ENCODE results near the gene HACD2.

HACD2 gene

DNA sequence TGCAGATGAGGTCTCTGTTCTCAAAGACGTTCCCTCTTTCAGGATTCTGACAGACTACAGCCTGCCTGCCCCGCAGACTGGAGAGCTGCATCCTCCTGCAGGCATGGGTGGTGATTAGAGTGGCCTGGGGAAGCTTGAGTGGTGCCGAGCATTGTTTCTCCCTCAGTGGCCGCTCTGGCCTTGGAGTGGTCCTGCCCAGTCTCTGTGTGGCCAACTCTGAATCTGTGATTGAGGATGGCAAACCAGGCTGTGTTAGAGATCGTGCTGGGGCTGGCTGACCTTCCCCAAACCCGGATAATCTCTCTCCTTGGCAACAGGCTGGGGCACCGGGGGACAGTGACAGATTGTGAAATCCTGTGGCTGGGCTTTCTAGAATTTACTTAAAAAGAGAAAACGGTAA lies 125.0 kb downstream of the HACD2 start:
- peaks cover 18% of the 10 kb centered on the region for H3K4me1 ChIP-seq (ENCODE audit: control insufficient read depth, insufficient read depth, low read length)
- no peaks in the 10 kb centered on the region for H3K36me3 ChIP-seq (ENCODE audit: control insufficient read depth, insufficient read depth, low read length)
- no peak overlapping the region for H3K4me3 ChIP-seq (ENCODE audit: low read depth, low read length)
- H3K27me3 ChIP-seq (ENCODE audit: control insufficient read depth, insufficient read depth, low read length), result no peaks in the 10 kb centered on the region; the same call in 1 of the 2 replicates
- H3K27ac ChIP-seq (ENCODE audit: low read depth, low read length), result no peak overlapping the region
- H3K9me3 ChIP-seq (ENCODE audit: control insufficient read depth, insufficient read depth, low read length), result no peaks in the 10 kb centered on the region
- no peak overlapping the region for H3K9ac ChIP-seq (ENCODE audit: low read depth, low read length)

DNA sequence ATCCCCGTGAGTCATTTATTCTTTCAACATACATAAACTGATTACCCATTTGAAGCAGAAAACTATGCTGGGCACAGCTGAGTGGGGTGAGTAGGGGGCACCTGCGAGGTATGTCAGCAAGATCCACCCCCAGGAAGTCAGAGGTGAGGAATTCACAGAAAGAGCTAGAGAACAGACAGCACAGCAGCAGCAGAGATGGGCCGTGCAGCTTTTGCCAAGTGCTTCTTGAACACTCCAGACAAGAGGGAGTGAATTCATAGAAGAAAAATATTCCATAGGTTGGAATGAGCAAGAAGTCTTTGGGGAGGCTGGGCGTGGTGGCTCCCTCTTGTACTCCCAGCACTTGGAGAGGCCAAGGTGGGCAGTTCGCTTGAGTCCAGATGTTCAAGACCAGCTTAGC lies 126.6 kb downstream of the HACD2 start:
- no peak overlapping the region for H3K9ac ChIP-seq (ENCODE audit: low read depth, low read length)
- H3K36me3 ChIP-seq (ENCODE audit: control insufficient read depth, insufficient read depth, low read length), result no peaks in the 10 kb centered on the region
- no peaks in the 10 kb centered on the region; the same call in 1 of the 2 replicates for H3K27me3 ChIP-seq (ENCODE audit: control insufficient read depth, insufficient read depth, low read length)
- H3K27ac ChIP-seq (ENCODE audit: low read depth, low read length), result peak overlapping the region; percentile 46
- no peak overlapping the region for H3K4me3 ChIP-seq (ENCODE audit: low read depth, low read length)
- peaks cover 18% of the 10 kb centered on the region for H3K4me1 ChIP-seq (ENCODE audit: control insufficient read depth, insufficient read depth, low read length)
- H3K9me3 ChIP-seq (ENCODE audit: control insufficient read depth, insufficient read depth, low read length), result no peaks in the 10 kb centered on the region

DNA sequence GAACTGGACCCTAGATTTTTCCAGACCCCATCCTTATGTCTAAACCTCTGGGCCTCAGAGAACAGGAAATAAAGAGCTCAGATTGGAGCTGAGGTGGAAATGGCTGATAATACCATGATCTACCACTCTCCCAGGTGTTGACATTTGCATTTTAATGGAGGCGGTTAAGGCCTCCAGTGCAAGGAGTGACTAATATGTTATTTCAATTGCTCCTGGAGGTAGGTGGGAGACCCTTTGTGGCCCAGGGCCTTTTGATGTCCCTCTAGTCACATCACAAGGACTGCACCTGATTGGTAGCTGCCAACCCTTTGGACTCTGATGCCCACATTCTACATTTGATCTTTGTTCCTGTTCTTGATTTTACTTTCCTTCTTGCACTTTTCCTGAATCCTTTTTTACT lies 127.0 kb downstream of the HACD2 start:
- H3K4me1 ChIP-seq (ENCODE audit: control insufficient read depth, insufficient read depth, low read length), result peaks cover 18% of the 10 kb centered on the region
- no peak overlapping the region for H3K9ac ChIP-seq (ENCODE audit: low read depth, low read length)
- H3K27me3 ChIP-seq (ENCODE audit: control insufficient read depth, insufficient read depth, low read length), result no peaks in the 10 kb centered on the region; the same call in 1 of the 2 replicates
- no peaks in the 10 kb centered on the region for H3K36me3 ChIP-seq (ENCODE audit: control insufficient read depth, insufficient read depth, low read length)
- no peaks in the 10 kb centered on the region for H3K9me3 ChIP-seq (ENCODE audit: control insufficient read depth, insufficient read depth, low read length)
- H3K27ac ChIP-seq (ENCODE audit: low read depth, low read length), result peak overlapping the region; percentile 46
- H3K4me3 ChIP-seq (ENCODE audit: low read depth, low read length), result peak overlapping the region; percentile 24; the same call in 1 of the 2 replicates

DNA sequence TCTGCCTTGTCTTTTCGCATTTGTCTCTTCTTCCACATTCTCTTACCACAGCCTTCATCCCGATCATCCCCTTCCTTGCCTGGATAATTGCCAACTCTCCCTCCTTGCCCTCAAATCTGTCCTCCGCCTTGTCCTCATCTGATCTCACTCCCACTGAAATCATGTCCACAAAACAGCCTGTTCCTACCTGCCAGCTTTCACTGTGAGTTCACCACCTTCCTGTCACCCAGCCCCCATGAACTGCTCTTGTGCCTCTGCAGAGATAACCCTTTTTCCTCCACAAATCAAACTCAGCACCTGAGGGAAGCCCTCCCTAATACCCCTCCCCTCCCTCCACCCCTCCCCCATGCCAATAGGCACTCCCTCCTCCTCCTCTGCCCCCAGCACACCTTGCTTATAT lies 131.2 kb downstream of the HACD2 start:
- Histone ChIP-seq H3K27me3 (ENCODE audit: control insufficient read depth, insufficient read depth, low read length) (peaks cover 22% of the 10 kb centered on the region), H3K9me3 (ENCODE audit: control insufficient read depth, insufficient read depth, low read length) (no peaks in the 10 kb centered on the region), H3K4me3 (ENCODE audit: low read depth, low read length) (no peak overlapping the region), H3K4me1 (ENCODE audit: control insufficient read depth, insufficient read depth, low read length) (peaks cover 16% of the 10 kb centered on the region), H3K27ac (ENCODE audit: low read depth, low read length) (no peak overlapping the region), H3K36me3 (ENCODE audit: control insufficient read depth, insufficient read depth, low read length) (no peaks in the 10 kb centered on the region), H3K9ac (ENCODE audit: low read depth, low read length) (no peak overlapping the region)

DNA sequence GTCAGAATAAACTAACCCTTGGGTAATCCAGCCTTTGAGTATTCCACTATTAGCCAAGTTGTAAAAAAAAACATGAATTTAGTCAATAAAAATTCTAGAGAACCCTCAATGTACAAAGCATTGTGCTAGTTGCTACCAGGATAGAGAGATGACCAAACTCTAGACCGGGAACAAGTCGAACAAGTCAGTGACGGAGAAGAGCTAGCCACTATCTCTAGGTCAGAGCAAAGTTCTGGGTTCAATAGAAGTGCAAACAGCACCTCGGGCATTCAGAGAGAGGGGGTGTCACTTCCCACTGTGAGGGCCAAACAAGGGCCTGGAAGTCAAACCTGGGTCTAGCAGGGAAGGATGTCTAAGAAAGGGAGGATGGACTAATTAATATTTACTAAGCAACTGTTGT lies 133.7 kb downstream of the HACD2 start:
- Histone ChIP-seq H3K9me3 (ENCODE audit: control insufficient read depth, insufficient read depth, low read length) (no peaks in the 10 kb centered on the region), H3K4me1 (ENCODE audit: control insufficient read depth, insufficient read depth, low read length) (0 out of 2 replicates have a peak, but pooled peaks cover 3% of the 10 kb centered on the region), H3K27me3 (ENCODE audit: control insufficient read depth, insufficient read depth, low read length) (peaks cover 45% of the 10 kb centered on the region), H3K27ac (ENCODE audit: low read depth, low read length) (no peak overlapping the region), H3K36me3 (ENCODE audit: control insufficient read depth, insufficient read depth, low read length) (no peaks in the 10 kb centered on the region), H3K4me3 (ENCODE audit: low read depth, low read length) (no peak overlapping the region), H3K9ac (ENCODE audit: low read depth, low read length) (no peak overlapping the region)

DNA sequence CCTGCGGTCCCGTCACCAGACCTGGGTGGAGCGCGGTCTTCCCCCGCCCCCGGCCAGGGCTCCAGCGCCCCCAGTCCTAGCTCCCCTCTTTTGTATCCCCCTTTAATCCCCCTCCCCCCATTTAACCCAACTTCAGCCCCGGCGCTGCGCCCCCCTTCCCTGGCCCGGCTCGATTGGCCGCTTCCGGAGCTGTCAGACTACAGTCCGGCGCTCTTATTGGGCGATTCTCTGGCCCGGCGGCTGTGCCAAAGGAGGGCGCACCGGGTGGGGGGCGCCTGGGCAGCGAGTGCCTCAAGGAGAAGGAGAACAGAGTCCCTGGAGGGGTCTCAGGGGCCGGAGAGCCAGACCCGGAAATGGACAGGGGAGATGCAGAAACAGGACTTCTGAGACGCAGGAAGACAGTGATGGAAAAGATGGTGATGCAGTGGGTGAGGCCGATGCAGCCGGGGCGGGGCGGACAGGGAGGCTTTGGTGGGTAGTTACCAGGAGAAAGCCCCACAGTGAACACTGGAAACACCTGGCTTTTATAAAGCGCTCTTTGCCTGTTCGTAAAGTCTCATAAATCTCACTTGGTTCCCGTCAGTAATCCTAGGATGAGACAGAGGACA lies 134.8 kb downstream of the HACD2 start:
- Histone ChIP-seq H3K4me1 (ENCODE audit: control insufficient read depth, insufficient read depth, low read length) (0 out of 2 replicates have a peak, but pooled peaks cover 3% of the 10 kb centered on the region), H3K27ac (ENCODE audit: low read depth, low read length) (no peak overlapping the region), H3K9me3 (ENCODE audit: control insufficient read depth, insufficient read depth, low read length) (no peaks in the 10 kb centered on the region), H3K27me3 (ENCODE audit: control insufficient read depth, insufficient read depth, low read length) (peaks cover 54% of the 10 kb centered on the region), H3K4me3 (ENCODE audit: low read depth, low read length) (peak overlapping the region; percentile 68), H3K9ac (ENCODE audit: low read depth, low read length) (no peak overlapping the region), H3K36me3 (ENCODE audit: control insufficient read depth, insufficient read depth, low read length) (no peaks in the 10 kb centered on the region)

DNA sequence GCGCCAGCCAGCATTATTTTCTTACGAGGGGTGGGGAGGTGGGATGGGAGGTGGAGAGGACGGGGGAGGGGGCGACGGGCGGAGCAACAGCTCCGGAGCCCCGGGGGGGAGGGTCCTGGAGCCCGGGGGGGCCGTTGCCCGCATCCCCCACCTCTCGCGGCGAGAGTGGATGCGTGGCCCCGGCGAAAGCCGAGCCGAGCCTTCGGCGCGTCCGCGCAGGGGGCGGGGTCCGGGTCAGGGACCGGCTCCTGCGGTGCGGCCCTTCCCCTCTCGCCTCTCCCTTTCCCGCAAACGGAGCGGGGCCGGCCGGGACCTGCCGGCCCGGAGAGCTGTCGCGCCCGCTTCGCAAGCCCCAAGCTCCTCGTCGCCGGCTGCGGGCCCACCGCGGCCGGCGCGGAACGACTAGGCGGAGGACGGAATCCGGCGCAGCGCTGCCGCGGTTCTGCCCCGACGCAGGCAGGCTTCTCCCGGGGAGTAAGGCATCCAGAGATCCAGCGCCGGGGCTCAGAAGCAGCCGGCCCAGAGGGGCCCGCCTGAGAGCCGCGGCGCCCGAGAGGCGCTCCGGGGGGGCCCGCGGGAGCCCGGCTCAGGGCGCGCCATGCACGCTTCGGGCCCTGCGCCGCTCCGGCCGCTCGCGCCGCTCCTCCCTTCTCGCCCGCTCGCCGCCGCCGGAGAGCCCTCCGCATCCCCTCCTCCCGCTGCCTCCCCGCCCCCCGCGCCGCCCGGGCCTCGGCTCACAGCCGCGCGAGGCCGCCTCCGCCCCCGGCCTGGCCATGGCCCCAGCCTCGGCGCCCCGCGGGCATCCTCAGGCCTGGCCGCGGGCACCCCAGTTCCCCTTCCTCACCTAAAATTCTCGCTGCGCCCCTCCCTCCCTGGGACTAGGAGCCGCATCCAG lies 135.5 kb downstream of the HACD2 start:
- Histone ChIP-seq H3K9ac (ENCODE audit: low read depth, low read length) (no peak overlapping the region), H3K9me3 (ENCODE audit: control insufficient read depth, insufficient read depth, low read length) (no peaks in the 10 kb centered on the region), H3K4me3 (ENCODE audit: low read depth, low read length) (peak overlapping the region; percentile 68), H3K27ac (ENCODE audit: low read depth, low read length) (no peak overlapping the region), H3K4me1 (ENCODE audit: control insufficient read depth, insufficient read depth, low read length) (0 out of 2 replicates have a peak, but pooled peaks cover 3% of the 10 kb centered on the region), H3K27me3 (ENCODE audit: control insufficient read depth, insufficient read depth, low read length) (peaks cover 54% of the 10 kb centered on the region), H3K36me3 (ENCODE audit: control insufficient read depth, insufficient read depth, low read length) (no peaks in the 10 kb centered on the region)

DNA sequence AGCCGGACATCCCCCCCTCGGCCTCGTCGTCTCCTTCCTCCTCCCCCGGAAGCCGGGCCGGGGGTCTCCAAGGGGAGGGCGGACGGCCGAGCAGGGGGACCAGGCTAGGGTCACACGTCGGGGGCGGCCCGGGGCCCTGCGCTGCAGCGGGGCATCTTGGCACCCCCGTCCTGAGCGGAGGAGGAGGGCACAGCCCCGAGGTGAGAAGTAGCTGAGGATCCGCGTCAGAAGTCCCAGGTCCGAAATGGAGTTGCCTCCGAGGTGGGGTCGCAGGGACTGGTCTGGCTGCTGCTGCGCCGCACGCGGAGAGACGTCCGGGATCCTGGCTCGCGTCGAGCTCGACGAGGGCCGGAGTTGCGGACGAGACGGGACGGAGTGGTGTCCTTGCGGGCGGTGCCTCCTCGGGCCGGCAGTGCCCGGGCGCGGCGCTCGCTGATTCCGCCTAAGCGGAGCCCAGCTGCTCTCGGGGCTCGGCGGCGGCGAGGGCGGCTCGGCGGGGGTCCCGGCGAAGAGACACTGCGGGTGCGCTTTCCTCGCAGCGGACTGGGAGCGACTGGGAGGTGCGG lies 136.2 kb downstream of the HACD2 start, which contains the start of gene ADCY5:
ADCY5 (minus strand) TSS at position 555 of the 566 bp plus-strand sequence; CDS start at position 10, 545 bp downstream.
- peaks cover 54% of the 10 kb centered on the region for H3K27me3 ChIP-seq (ENCODE audit: control insufficient read depth, insufficient read depth, low read length)
- no peaks in the 10 kb centered on the region for H3K36me3 ChIP-seq (ENCODE audit: control insufficient read depth, insufficient read depth, low read length)
- H3K4me1 ChIP-seq (ENCODE audit: control insufficient read depth, insufficient read depth, low read length), result 0 out of 2 replicates have a peak, but pooled peaks cover 3% of the 10 kb centered on the region
- no peak within 1 kb of the TSS for H3K27ac ChIP-seq (ENCODE audit: low read depth, low read length)
- H3K9ac ChIP-seq (ENCODE audit: low read depth, low read length), result no peak within 1 kb of the TSS
- H3K4me3 ChIP-seq (ENCODE audit: low read depth, low read length), result peak within 1 kb of the TSS; percentile 68
- H3K9me3 ChIP-seq (ENCODE audit: control insufficient read depth, insufficient read depth, low read length), result no peaks in the 10 kb centered on the region

DNA sequence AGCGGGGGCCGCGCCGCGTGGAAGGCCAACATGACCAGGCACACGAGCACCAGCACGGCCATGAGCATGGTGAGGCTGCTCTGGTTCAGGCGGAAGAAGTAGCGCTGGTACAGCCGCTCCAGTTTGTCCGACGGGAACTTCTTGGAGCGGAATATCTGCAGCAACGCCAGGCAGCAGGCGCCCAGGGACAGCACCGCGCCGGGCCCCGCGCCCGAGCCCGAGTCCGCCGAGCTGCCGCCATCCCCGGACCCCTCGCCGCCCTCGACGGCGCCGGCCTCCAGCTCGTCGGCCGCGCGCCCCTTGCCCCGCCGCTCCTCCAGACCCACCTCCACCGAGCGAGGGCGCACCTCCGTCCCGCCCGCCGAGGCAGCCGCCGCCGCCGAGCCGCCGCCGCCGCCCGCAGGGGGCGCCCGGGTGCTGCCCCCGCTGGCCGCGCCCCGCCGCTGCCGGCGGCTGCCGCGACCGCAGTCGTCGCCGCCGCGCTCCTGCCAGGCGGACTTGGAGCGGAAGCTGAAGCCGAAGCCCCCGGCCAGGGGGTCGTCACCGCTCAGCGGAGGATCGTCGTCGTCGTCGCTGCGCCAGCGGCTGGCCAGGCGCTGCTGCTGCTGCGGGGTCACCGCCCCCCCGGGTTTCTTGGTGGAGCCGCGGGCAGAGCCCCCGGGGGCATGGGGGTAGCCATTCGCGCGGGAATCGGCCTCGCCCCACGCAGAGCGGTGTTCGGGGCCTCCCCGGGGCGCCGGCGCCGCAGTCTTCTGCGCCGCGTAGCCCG lies 136.9 kb downstream of the HACD2 start:
- H3K4me1 ChIP-seq (ENCODE audit: control insufficient read depth, insufficient read depth, low read length), result 0 out of 2 replicates have a peak, but pooled peaks cover 3% of the 10 kb centered on the region
- no peak overlapping the region for H3K27ac ChIP-seq (ENCODE audit: low read depth, low read length)
- H3K27me3 ChIP-seq (ENCODE audit: control insufficient read depth, insufficient read depth, low read length), result peaks cover 54% of the 10 kb centered on the region
- H3K9me3 ChIP-seq (ENCODE audit: control insufficient read depth, insufficient read depth, low read length), result no peaks in the 10 kb centered on the region
- H3K36me3 ChIP-seq (ENCODE audit: control insufficient read depth, insufficient read depth, low read length), result no peaks in the 10 kb centered on the region
- no peak overlapping the region for H3K9ac ChIP-seq (ENCODE audit: low read depth, low read length)
- peak overlapping the region; percentile 68 for H3K4me3 ChIP-seq (ENCODE audit: low read depth, low read length)

DNA sequence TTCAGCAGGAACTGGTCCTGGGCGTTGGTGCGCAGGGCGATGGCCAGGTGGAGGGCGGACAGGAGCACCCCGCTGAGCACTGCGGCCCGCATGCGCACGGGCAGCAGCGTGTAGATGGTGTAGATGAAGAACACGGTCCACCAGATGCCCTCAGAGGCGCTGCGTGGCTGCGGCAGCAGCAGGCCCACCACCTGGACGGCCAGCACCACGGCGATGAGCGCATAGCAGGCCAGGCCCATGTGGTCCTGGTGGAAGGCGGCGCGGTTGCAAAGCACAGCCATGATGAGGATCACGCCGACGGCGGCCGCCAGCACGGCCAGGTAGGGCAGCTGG lies 137.5 kb downstream of the HACD2 start:
- Histone ChIP-seq H3K36me3 (ENCODE audit: control insufficient read depth, insufficient read depth, low read length) (no peaks in the 10 kb centered on the region), H3K9ac (ENCODE audit: low read depth, low read length) (no peak overlapping the region), H3K4me3 (ENCODE audit: low read depth, low read length) (no peak overlapping the region), H3K27me3 (ENCODE audit: control insufficient read depth, insufficient read depth, low read length) (peaks cover 54% of the 10 kb centered on the region), H3K27ac (ENCODE audit: low read depth, low read length) (no peak overlapping the region), H3K9me3 (ENCODE audit: control insufficient read depth, insufficient read depth, low read length) (no peaks in the 10 kb centered on the region), H3K4me1 (ENCODE audit: control insufficient read depth, insufficient read depth, low read length) (0 out of 2 replicates have a peak, but pooled peaks cover 3% of the 10 kb centered on the region)

Data from HUES48 (cell line).